Hematopoietic multipotent progenitor cell treated with erythropoietin and hydrocortisone succinate and interleukin-3 and kit ligand, for 17 days (in vitro differentiated cells): ENCODE measurements around the gene OR6K6.

Experiments used
- DNase-seq: peaks from one replicate; pipeline ENCODE4 v3.0.0-alpha.2; 2015; ENCODE audit warnings: low spot score

Gene OR6K6

DNA sequence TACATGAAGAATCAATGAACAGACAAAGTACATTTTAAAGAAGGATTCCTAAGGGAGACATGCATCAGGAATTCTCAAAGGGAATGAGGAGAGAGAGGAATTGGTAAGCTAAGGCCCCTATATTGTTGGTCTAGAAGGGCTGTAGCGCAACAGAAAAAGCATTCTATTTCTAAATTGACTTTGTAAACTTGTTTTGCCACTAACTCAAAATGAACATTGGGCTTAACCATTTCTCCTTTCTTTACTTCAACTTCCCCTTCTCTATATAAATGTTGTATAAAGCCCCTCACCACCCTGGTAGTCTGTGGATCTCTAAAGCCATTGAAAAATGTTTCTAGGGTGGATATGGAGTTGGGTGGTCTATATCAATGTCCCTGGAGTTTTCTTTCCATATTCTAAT, 46.9 kb downstream of the OR6K6 start:
- no peak for DNase-seq

GRCh38 chr1:158803678-158804077, 49.2 kb downstream of the OR6K6 start:
- DNase-seq: no peak
